ENCODE results near the gene IL17B.

GRCh38 chr5:149383399-149383798 lies 4.3 kb upstream of the IL17B start:
- TF ChIP-seq EZH2phosphoT487 (IDR thresholded peaks at IDR 0.05; ENCODE audit: insufficient read depth, low read depth) (no peak), EZH2 (IDR thresholded peaks at IDR 0.05; ENCODE audit: insufficient read depth, poor library complexity, severe bottlenecking) (no peak)
